GM18861 (cell line): ENCODE data around the gene SGSH.
"Not testable (repeated sequence)": the region's sequence is repeated elsewhere in the genome, so short reads cannot be mapped to it uniquely, and the experiment has no call there.

Experiments
- ATAC-seq: cut with Tn5 transposase; IDR thresholded peaks from one replicate; pipeline ENCODE4 v1.9.1; 2021; ENCODE audit not compliant: unreplicated experiment

Gene SGSH

DNA sequence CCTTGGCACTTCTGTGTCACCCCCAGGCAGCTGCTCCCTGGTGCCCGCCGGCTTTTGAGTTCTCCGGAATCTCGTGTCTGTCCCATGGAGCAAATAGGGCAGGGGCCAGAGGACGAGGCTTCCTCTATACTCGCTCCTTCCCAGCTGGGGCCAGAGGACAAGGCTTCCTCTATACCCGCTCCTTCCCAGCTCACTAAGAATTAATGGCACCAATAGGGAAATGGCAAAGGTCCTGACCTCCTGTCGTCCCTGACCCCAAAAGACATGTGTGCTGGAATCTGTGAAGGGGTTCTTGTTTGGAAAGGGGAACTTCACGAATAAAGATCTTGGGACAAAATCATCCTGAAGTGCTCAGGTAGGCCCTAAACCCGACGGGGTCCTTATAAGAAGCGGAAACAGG lies 7.6 kb downstream of the SGSH start:
- no peak for ATAC-seq

DNA sequence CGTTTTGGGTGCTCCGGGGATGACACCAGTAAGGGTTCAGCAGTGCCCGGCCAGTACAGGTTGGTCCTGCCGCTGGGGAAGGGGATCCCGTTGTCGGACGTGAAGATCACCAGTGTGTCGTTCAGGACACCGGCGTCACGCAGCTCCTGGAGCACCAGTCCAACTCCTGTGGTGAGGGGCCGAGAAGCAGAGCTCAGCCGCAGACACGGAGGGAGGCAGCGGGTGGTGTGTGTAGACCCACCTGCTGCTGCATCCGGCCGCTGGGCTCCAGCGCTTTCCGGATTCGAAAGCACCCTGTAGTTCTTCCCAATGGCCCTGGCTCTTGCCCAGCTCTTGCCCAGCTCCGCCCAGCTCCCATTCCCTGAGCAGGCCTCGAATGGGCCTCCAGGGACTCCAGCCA lies 8.0 kb downstream of the SGSH start:
- ATAC-seq = no peak

DNA sequence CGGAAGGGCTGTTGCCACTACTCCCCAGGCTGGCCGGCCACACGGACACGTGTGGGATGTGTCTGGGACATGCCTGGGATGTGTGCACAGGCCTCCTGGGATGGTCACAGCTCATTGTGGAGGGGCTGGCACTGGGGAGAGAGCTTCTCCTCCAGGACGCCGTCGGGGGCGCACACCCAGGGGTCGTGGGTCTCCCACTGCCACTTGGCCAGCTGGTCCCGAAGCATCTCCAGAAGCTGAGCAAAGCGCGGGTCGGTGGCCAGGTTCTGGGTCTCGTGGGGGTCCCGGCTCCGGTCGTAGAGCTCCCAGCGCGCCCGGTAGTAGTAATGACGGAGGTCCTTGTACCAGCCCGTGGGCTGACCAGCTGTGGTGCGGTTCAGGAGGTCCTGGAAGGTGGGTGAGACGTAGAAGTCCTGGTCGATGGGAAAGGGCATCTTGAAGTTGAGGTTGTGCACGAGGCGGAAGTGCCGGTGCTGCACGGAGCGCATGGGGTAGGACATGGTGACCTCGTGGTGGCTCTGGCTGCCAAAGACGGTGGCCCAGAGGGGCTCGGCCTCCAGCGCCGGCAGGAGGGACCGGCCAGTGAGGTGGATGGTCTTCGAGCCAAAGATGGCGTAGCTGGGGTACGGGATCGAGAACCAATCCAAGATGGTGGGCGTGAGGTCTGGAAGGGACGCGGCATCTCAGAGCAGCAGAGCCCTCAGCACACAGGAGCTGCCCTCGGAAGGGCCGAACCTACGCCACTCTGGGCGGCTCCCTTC lies 9.6 kb downstream of the SGSH start:
- ATAC-seq = no peak

DNA sequence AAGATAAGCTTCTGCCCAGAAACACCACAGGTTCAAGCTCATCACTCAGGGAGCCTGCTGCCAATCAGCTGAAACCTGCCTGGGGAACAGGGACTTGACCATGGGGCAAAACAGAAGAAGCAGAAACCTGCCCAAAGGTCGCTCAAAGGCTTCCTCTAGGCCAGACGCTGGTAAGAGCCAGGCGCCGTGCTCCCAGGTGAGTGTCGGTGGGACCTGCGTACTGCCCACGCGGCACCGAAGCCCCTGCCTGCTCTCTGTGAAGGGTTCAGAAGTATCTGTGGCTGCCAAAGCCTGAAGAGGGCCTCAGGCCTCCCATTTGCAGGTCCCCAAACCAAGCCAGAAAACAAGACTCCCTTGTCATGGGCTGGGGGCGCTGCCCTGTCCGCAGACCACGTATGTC lies 10.4 kb downstream of the SGSH start:
- no peak for ATAC-seq

DNA sequence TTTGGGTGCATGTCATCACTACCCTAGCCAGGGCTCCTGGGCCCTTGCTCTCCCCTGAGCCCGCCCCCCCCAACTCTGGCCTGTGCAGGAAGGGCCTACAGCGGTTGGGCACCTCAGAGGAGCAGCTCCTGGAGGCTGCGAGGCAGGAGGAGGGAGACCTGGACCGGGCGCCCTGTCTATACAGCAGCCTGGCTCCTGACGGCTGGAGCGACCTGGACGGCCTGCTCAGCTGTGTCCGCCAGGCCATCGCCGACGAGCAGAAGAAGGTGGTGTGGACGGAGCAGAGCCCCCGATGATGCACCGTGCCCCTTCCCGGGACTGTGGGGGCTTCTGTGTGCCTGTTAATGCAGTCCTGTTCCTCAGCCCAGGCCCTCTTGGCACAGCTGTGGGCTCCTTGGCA lies 12.1 kb downstream of the SGSH start:
- ATAC-seq = no peak

DNA sequence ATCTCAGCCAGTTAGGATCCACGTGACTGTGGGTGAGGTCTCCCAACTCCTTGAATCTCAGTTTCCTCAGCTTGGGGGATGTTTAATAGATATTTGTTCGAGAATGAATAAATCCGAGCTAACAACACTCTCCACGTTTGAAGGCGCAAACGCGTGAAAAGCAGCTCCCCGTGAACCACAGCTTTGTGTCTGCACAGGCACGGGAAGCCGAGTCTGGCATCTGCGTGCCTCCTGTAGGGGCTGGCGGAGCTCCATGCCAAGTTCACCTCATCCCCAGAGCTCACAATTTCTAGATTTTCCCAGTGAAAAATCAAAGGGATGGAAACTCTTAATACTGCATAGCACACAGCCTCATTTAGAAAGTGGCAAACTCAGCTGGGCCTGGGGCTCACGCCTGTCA lies 14.3 kb downstream of the SGSH start:
- no peak for ATAC-seq

DNA sequence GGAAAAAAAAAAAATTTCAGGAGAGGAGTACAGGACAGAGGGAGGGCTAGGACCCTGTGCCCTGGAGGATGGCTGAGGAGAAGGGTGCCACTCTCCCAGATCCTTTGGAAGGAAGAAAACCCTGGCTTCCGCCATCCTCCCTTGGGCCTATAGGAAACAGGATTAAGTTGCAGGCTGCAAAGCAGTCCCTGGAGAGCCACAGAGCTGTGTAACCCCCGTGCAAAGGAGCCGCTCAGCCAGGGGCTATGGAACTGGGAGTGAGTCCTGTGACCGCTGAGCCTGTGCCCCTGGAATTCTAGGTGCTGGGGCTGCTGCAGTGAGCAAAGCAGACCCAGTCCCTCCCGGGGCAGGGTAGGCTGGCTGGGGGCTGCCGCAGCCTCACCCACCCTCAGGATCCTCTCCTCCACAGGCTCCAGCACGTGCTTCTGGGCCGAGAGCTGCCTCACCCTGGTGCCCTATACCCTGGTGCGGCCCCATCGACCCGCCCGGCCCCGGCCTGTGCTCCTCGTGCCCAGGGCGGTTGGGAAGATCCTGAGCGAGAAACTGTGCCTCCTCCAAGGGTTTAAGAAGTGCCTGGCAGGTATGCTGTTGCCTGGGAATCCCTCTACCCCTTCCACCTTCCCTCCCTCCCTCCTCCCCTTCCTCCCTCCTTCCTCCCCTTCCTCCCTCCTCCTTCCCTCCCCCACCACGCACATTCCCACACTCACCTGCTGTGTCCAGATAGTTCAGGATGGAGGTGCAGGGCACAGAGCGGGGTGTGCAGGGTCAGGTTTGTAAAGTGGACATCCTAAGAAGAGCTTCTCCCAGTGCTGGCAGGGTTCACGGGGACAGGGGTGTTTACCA lies 15.3 kb downstream of the SGSH start:
- no peak for ATAC-seq

DNA sequence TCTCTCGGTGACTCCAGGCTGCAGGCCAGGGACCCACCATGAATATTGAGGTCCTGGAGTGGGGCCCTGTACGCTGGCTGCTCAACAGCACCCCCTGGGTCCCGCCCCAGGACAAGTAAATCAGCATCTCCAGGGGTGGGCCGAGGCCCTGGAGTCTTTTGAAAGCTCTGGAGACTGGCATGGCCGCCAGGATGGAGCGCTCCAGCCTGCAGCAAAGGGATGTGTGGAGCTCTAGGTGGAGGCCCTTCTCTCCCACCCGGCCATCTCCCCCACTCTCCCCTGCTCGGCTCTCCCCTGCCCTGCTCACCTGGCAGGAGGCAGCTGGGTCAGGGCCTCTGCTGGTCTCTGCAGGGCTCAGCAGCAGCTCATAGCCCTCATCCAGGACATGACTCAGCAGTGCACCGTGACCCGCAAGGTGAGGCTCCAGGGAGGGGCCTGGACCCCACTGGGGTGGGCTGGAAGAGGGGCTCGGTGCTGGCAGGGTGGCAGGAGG lies 16.6 kb downstream of the SGSH start:
- ATAC-seq = no peak

DNA sequence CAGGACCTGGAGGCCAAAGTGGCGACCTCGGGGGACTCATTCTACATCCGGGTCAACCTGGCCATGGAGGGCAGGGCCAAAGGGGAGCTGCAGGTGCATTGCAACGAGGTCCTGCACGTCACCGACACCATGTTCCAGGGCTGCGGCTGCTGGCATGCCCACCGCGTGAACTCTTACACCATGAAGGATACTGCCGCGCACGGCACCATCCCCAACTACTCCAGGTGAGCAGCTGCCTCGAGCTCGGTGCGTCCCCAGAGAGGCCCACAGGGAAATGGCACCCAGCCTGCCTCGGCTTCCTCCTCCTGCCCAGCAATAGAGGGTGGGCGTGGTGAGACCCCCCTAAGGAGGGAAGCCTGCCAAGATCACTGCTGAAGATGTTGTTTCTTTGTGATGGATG lies 17.9 kb downstream of the SGSH start:
- ATAC-seq = no peak

DNA sequence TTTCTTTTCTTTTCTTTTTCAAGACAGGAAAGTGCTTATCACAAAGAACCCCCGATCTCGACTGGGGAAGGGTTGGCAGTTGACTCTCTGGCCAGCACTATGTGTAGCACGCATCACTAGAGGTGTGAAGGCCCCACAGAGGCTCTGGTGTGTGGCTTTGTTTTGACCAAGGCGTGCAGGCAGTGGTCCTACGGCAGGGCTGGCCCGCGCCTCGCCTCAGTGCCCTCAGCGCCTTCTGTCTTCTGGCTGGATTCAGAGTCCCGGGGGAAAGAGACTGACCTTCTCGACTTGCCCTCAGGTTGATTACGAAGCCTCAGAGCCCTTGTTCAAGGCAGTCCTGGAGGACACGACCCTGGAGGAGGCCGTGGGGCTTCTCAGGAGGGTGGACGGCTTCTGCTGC lies 18.7 kb downstream of the SGSH start:
- ATAC-seq = no peak

DNA sequence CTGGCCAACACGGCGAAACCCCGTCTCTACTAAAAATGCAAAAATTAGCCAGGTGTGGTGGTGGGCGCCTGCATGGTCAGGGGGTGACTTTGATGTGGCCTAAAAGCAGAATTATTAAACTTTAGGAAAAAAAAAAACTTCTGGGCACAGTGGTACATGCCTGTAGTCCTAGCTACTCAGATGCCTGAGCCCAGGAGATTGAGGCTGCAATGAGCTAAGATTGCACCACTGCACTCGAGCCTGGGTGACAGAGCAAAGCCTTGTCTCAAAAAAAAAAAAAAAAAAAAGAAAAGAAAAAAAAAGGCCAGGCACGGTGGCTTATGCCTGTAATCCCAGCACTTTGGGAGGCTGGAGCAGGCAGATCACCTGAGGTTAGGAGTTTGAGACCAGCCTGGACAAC lies 20.8 kb downstream of the SGSH start:
- not testable (repeated sequence) for ATAC-seq

DNA sequence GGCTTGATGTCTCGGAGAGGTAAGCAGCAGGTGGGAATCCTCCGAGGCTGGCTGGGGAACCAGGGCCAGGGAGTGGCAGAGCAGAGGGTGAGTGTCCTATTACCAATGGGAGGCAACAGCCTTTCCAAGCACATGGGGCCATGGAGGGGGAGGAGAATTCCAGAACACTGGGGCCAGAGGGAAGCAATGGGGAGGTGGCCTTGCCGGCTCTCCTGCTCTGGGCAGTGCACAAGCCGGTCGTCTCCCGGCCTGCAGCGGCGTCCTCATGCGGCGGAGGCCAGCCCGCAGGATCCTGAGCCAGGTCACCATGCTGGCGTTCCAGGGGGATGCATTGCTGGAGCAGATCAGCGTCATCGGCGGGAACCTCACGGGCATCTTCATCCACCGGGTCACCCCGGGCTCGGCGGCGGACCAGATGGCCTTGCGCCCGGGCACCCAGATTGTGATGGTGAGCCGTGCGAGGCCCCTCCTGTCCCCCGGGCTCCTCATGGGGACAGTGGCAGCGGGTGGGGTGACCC lies 21.9 kb downstream of the SGSH start:
- ATAC-seq = no peak

DNA sequence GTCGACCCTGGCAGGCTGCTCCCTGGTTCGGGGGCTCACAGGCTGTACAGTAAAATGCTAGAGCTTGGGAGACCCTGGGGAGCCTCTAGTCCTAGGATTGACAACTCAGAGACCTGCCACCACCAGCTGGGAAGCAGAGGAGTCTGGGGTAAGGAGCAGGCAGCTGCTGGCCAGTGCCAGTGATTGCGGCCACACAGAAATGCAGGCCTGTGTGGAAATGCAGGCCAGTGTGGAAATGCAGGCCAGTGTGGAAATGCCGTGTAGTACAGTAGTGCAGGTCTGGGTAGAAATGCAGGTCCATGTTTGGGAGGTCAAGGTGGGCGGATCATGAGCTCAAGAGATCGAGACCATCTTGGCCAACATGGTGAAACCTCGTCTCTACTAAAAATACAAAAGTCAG lies 23.5 kb downstream of the SGSH start:
- ATAC-seq = no peak

DNA sequence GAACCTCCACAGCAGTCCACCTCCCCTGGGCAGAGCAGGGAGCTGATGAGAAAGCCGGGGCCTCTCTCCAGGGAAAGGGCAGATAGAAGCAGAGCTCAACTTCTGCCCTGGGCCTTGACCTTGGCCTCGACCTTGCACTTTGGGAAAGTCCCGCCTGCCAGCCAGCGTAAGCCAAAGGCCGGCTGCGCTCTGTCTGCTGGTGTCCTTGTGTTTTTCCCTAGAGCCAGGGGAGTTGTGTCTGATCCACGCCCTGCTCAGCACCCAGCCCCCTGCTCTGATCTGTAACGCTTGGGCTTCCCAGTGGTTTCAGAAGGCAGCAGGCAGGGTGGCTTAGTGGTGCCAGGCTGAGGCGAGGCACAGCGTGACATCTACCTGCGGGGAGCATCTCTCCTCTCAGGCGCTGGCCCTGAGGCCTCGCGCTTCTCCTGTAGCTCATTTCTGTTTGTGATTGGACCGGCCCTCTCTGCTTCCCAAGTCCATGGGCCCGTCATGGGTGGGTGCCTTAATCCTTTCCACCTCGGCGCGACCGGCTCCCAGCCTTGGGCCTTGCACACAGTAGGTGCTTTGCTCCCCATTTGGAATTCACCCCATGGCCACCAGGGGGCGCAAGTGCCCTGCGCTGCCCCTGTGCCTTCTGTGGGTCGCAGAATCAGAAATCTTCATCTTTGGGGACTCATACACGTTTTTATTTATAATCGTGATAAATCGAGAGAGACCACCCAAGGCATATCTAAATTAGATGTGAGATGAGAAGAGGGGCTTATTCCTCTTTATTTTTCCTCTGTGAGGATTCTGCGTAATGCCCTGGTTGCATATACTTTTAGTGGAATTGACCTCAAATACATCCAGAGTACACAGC lies 24.2 kb downstream of the SGSH start:
- no peak for ATAC-seq

DNA sequence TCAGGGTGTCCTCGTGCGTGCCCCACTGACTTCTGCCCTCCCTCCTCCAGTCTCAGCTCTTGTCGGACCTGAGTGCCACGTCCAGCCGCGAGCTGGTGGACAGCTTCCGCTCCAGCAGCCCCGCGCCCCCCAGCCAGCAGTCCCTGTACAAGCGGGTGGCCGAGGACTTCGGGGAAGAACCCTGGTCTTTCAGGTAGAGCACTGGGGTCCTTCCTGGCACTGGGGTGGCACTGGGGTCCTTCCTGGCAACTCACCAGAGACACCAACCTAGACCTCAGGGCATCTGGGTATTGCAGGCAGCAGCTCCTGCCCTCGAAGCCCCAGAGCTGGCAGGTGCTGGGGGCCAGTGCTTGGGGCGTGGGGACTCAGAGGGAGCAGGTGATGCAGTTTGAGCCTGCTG lies 25.0 kb downstream of the SGSH start:
- ATAC-seq = no peak

DNA sequence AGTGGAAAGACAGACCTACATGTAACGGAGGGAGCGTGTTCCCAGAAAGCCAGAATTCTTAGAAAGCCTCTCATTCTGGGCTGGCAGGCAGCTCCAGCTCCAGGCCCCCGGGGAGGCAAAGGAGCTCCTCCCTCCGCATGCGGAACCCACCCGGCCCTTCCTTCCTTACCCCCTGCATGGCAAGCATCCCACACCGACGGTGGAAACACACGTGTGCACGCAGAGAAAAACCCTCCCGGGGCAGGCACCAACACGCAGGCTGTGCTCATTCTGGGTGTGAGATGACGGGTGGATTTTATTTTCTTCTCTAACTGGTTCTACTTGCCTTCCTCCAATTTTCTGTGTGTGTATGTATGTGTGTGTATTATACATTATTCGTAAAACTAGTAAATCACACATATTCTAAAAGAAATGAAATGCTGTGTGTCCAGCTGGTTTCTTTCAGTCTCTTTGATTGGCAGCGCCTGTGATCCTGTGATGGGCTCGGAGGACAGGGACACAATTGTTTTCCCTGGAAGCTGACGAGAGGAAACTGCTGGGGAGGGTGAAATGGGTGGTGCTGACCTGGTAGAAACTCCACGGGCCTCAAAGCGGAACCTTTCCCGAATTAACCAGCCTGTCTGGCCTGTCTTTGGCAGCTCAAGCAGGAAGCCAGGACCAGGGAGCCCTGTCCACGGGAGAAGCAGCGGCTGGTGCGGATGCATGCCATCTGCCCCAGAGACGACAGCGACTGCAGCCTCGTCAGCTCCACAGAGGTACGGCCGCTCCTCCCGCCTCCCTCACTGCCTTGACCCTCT lies 28.1 kb downstream of the SGSH start:
- no peak for ATAC-seq

DNA sequence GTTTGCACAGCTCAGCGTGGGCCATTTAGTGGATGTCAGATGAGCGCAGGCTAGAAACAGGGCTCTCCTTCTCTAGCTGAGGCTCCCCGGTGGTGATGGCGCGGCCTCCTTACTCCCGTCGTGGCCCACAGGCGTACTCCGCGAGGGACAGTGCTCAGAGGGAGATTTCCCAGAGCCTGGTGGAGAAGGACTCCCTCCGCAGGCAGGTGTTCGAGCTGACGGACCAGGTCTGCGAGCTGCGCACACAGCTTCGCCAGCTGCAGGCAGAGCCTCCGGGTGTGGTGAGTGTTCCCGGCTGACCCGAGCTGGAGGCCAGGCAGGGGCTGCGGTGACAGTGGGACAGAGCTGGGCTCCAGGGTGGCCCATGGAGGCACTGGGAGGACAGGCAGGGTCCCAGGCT lies 28.9 kb downstream of the SGSH start:
- ATAC-seq = no peak

DNA sequence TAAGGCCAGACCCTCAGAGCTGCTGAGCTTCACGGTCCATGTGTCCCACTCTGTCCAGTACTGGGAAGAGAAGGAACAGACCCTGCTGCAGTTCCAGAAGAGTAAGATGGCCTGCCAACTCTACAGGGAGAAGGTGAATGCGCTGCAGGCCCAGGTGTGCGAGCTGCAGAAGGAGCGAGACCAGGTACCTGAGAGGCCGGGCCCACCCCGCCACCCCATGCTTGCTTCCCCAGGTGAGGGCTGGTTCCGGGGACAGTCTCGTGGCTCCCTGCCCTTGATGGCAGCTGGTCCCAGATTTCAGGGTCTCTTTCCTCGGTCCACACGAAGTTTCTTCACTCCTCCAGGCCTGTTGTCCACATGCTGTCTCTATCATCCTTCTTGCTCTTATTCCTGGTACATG lies 29.4 kb downstream of the SGSH start:
- ATAC-seq = no peak

DNA sequence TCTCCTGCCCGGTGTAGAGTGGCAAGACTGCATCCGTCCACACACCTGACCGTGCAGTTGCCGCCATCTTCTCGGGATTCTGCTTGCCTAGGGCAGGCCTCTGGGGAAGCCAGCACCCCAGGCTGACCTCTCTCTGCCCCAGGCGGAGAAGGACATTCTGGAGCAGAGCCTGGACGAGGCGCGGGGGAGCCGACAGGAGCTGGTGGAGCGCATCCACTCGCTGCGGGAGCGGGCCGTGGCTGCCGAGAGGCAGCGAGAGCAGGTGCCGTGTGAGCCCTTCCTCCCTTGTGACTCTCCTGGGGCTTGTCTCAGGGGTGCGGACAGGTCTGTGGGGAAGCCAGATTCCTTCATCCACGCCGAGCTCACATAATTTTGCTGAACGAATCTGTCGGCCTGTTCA lies 30.5 kb downstream of the SGSH start:
- ATAC-seq = no peak

DNA sequence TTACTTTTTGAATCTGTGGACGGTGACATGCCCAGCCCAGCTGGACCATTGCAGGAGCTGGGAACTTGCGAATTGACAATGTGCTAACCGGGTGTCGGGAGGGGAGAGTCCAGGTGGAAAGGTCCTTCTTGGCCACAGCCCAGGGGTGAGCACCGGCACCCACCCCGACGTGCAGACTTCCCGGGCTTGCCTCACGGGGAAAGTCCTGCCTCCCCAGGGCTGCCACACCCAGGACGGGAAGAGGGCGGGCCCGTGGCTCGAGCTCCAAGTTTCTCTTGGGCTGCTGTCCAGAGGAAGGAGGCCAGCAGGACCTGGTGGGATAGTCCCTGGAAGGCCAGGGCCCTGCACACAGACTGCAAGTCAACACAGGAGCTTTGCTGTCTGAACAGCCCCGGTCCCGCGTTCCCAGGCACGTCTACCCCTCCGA lies 32.6 kb downstream of the SGSH start:
- ATAC-seq = no peak
